HG03432 (cell line): ENCODE data around the gene DAGLB.
"Not testable (repeated sequence)": the region's sequence is repeated elsewhere in the genome, so short reads cannot be mapped to it uniquely, and the experiment has no call there.

Experiments
- ATAC-seq: cut with Tn5 transposase; IDR thresholded peaks from one replicate; pipeline ENCODE4 v1.9.1; 2021; ENCODE audit warnings: mild to moderate bottlenecking, moderate library complexity; ENCODE audit not compliant: unreplicated experiment

The DAGLB gene

GRCh38 chr7:6461946-6462550 lies 14.3 kb upstream of the DAGLB start:
- no peak for ATAC-seq

GRCh38 chr7:6460990-6461584 lies 13.3 kb upstream of the DAGLB start:
- no peak for ATAC-seq

GRCh38 chr7:6460303-6460702 lies 12.5 kb upstream of the DAGLB start:
- no peak for ATAC-seq

- ATAC-seq = not testable (repeated sequence)
These were observed 10.9 kb upstream of the DAGLB start for GRCh38 chr7:6458676-6459075.

- ATAC-seq = no peak
These were observed 6.0 kb upstream of the DAGLB start for GRCh38 chr7:6453734-6454133.

- no peak for ATAC-seq
These were observed 3.5 kb upstream of the DAGLB start for GRCh38 chr7:6451224-6451705.

GRCh38 chr7:6450591-6450990 lies 2.8 kb upstream of the DAGLB start:
- ATAC-seq = not testable (repeated sequence)

- not testable (repeated sequence) for ATAC-seq
These were observed 2.1 kb upstream of the DAGLB start for GRCh38 chr7:6449884-6450283.

GRCh38 chr7:6448943-6449543 lies 1.3 kb upstream of the DAGLB start:
- ATAC-seq = no peak

- peak; percentile 36 for ATAC-seq
These were observed 745 bp downstream of the DAGLB start for GRCh38 chr7:6446838-6447580.

GRCh38 chr7:6444516-6445269 lies 3.1 kb downstream of the DAGLB start:
- ATAC-seq = no peak

GRCh38 chr7:6443372-6443941 lies 4.3 kb downstream of the DAGLB start:
- ATAC-seq = no peak

- ATAC-seq = no peak
These were observed 5.6 kb downstream of the DAGLB start for GRCh38 chr7:6442114-6442513.

- ATAC-seq = no peak
These were observed 7.4 kb downstream of the DAGLB start for GRCh38 chr7:6440381-6440780.

- ATAC-seq = no peak
These were observed 9.3 kb downstream of the DAGLB start for GRCh38 chr7:6438427-6438826.

GRCh38 chr7:6437251-6437650 lies 10.5 kb downstream of the DAGLB start:
- no peak for ATAC-seq

GRCh38 chr7:6436385-6436685 lies 11.4 kb downstream of the DAGLB start:
- ATAC-seq = no peak

GRCh38 chr7:6435486-6436384 lies 12.0 kb downstream of the DAGLB start:
- ATAC-seq = peak; percentile 83

GRCh38 chr7:6433784-6434615 lies 13.8 kb downstream of the DAGLB start:
- ATAC-seq = no peak
